ENCODE measurements around the gene PLA2G4A.

The PLA2G4A gene

GRCh38 chr1:186900539-186901237 lies 71.9 kb downstream of the PLA2G4A start:
- H4K20me1 ChIP-seq (ENCODE audit: insufficient read depth, low read length, poor library complexity, severe bottlenecking), result no peaks in the 10 kb centered on the region
- H2AFZ ChIP-seq (ENCODE audit: low read length), result no peak overlapping the region
- H3K79me2 ChIP-seq (ENCODE audit: insufficient read depth, low read length), result no peaks in the 10 kb centered on the region
- H3K4me1 ChIP-seq (ENCODE audit: insufficient read depth, low read length, poor library complexity, severe bottlenecking), result no peaks in the 10 kb centered on the region
- no peak for TF ChIP-seq CTCF (conservative IDR thresholded peaks at IDR 0.05; ENCODE audit: low read length)
- TF ChIP-seq EZH2phosphoT487 (IDR thresholded peaks at IDR 0.05; ENCODE audit: borderline replicate concordance), result no peak
- H3K27me3 ChIP-seq (ENCODE audit: insufficient read depth, low read length, poor library complexity, severe bottlenecking), result no peaks in the 10 kb centered on the region
- H3K9me2 ChIP-seq (replicated peaks; ENCODE audit: low read depth, low read length), result no peaks in the 10 kb centered on the region
- H3K9me3 ChIP-seq (ENCODE audit: insufficient read depth, low read depth, low read length), result no peaks in the 10 kb centered on the region
- H3K4me3 ChIP-seq (ENCODE audit: low read length, poor library complexity, severe bottlenecking), result no peak overlapping the region
- no peak overlapping the region for H3K4me2 ChIP-seq (ENCODE audit: low read depth, low read length, poor library complexity, severe bottlenecking)
- no peak overlapping the region for H3K9ac ChIP-seq (ENCODE audit: low read depth, low read length, poor library complexity, severe bottlenecking)
- no peaks in the 10 kb centered on the region for H3K36me3 ChIP-seq (ENCODE audit: insufficient read depth, low read length)
- H3F3A ChIP-seq (ENCODE audit: low read depth), result no peaks in the 10 kb centered on the region

GRCh38 chr1:186901631-186902030 lies 72.9 kb downstream of the PLA2G4A start:
- Histone ChIP-seq H3F3A (ENCODE audit: low read depth) (no peaks in the 10 kb centered on the region), H3K4me2 (ENCODE audit: low read depth, low read length, poor library complexity, severe bottlenecking) (no peak overlapping the region), H3K9me3 (ENCODE audit: insufficient read depth, low read depth, low read length) (no peaks in the 10 kb centered on the region), H4K20me1 (ENCODE audit: insufficient read depth, low read length, poor library complexity, severe bottlenecking) (no peaks in the 10 kb centered on the region), H3K79me2 (ENCODE audit: insufficient read depth, low read length) (no peaks in the 10 kb centered on the region), H3K27me3 (ENCODE audit: insufficient read depth, low read length, poor library complexity, severe bottlenecking) (no peaks in the 10 kb centered on the region), H2AFZ (ENCODE audit: low read length) (no peak overlapping the region), H3K4me3 (ENCODE audit: low read length, poor library complexity, severe bottlenecking) (no peak overlapping the region), H3K4me1 (ENCODE audit: insufficient read depth, low read length, poor library complexity, severe bottlenecking) (no peaks in the 10 kb centered on the region), H3K36me3 (ENCODE audit: insufficient read depth, low read length) (no peaks in the 10 kb centered on the region), H3K9me2 (replicated peaks; ENCODE audit: low read depth, low read length) (no peaks in the 10 kb centered on the region), H3K9ac (ENCODE audit: low read depth, low read length, poor library complexity, severe bottlenecking) (no peak overlapping the region)
- TF ChIP-seq CTCF (conservative IDR thresholded peaks at IDR 0.05; ENCODE audit: low read length) (no peak), EZH2phosphoT487 (IDR thresholded peaks at IDR 0.05; ENCODE audit: borderline replicate concordance) (no peak)

- H3K4me1 ChIP-seq (ENCODE audit: insufficient read depth, low read length, poor library complexity, severe bottlenecking), result no peaks in the 10 kb centered on the region
- peak overlapping the region; percentile 63; the same call in 1 of the 2 replicates for H2AFZ ChIP-seq (ENCODE audit: low read length)
- H3K9me2 ChIP-seq (replicated peaks; ENCODE audit: low read depth, low read length), result no peaks in the 10 kb centered on the region
- no peaks in the 10 kb centered on the region for H3K79me2 ChIP-seq (ENCODE audit: insufficient read depth, low read length)
- H3K9ac ChIP-seq (ENCODE audit: low read depth, low read length, poor library complexity, severe bottlenecking), result no peak overlapping the region
- H3K27me3 ChIP-seq (ENCODE audit: insufficient read depth, low read length, poor library complexity, severe bottlenecking), result no peaks in the 10 kb centered on the region
- no peak overlapping the region for H3K4me2 ChIP-seq (ENCODE audit: low read depth, low read length, poor library complexity, severe bottlenecking)
- no peak for TF ChIP-seq CTCF (conservative IDR thresholded peaks at IDR 0.05; ENCODE audit: low read length)
- TF ChIP-seq EZH2phosphoT487 (IDR thresholded peaks at IDR 0.05; ENCODE audit: borderline replicate concordance), result no peak
- no peaks in the 10 kb centered on the region for H4K20me1 ChIP-seq (ENCODE audit: insufficient read depth, low read length, poor library complexity, severe bottlenecking)
- no peaks in the 10 kb centered on the region for H3K9me3 ChIP-seq (ENCODE audit: insufficient read depth, low read depth, low read length)
- H3K36me3 ChIP-seq (ENCODE audit: insufficient read depth, low read length), result no peaks in the 10 kb centered on the region
- no peak overlapping the region for H3K4me3 ChIP-seq (ENCODE audit: low read length, poor library complexity, severe bottlenecking)
- no peaks in the 10 kb centered on the region for H3F3A ChIP-seq (ENCODE audit: low read depth)
Observed at GRCh38 chr1:186903374-186904136, 74.8 kb downstream of the PLA2G4A start.

All from Loucy (cell line).